Measurements from ENCODE around the gene CTDP1.

Gene CTDP1

GRCh38 chr18:79782566-79783308, 103.1 kb downstream of the CTDP1 start:
- DNase-seq (ENCODE audit: low read depth): no peak

- no peak for DNase-seq (ENCODE audit: low read depth)
Measured at GRCh38 chr18:79784071-79784913, 104.7 kb downstream of the CTDP1 start.

- DNase-seq (ENCODE audit: low read depth): no peak
Measured at GRCh38 chr18:79784965-79785770, 105.6 kb downstream of the CTDP1 start.

GRCh38 chr18:79785831-79786230, 106.2 kb downstream of the CTDP1 start:
- DNase-seq (ENCODE audit: low read depth): no peak

- no peak for DNase-seq (ENCODE audit: low read depth)
Measured at GRCh38 chr18:79786304-79786703, 106.7 kb downstream of the CTDP1 start.

GRCh38 chr18:79786786-79787526, 107.4 kb downstream of the CTDP1 start:
- DNase-seq (ENCODE audit: low read depth): no peak

- no peak for DNase-seq (ENCODE audit: low read depth)
Measured at GRCh38 chr18:79787527-79787864, 107.9 kb downstream of the CTDP1 start.

GRCh38 chr18:79787865-79788733, 108.5 kb downstream of the CTDP1 start:
- DNase-seq (ENCODE audit: low read depth): no peak

GRCh38 chr18:79788734-79789085, 109.1 kb downstream of the CTDP1 start:
- no peak for DNase-seq (ENCODE audit: low read depth)

GRCh38 chr18:79789091-79789891, 109.7 kb downstream of the CTDP1 start:
- no peak for DNase-seq (ENCODE audit: low read depth)

GRCh38 chr18:79789901-79790890, 110.6 kb downstream of the CTDP1 start:
- no peak for DNase-seq (ENCODE audit: low read depth)

- no peak for DNase-seq (ENCODE audit: low read depth)
Measured at GRCh38 chr18:79790996-79791972, 111.7 kb downstream of the CTDP1 start.

GRCh38 chr18:79792096-79792987, 112.7 kb downstream of the CTDP1 start:
- no peak for DNase-seq (ENCODE audit: low read depth)

- DNase-seq (ENCODE audit: low read depth): no peak
Measured at GRCh38 chr18:79792988-79793355, 113.4 kb downstream of the CTDP1 start.

GRCh38 chr18:79794846-79795245, 115.2 kb downstream of the CTDP1 start:
- DNase-seq (ENCODE audit: low read depth): no peak

GRCh38 chr18:79795446-79795845, 115.8 kb downstream of the CTDP1 start:
- DNase-seq (ENCODE audit: low read depth): no peak

- no peak for DNase-seq (ENCODE audit: low read depth)
Measured at GRCh38 chr18:79796016-79796415, 116.4 kb downstream of the CTDP1 start.
